Muscle layer of colon (tissue), 2 donors: ENCODE results near the gene TIMM10.

Experiments used
- H3K27ac ChIP-seq: one replicate; pipeline ENCODE4 v1.7.0; 2013; ENCODE audit warnings: low read depth, mild to moderate bottlenecking, low read length, moderate library complexity
- H3K27me3 ChIP-seq, 2 donors: one replicate each; pipeline ENCODE4 v1.7.0; 2013; ENCODE audit warnings: low read length in 2 of 2, mild to moderate bottlenecking in 2 of 2; ENCODE audit not compliant: insufficient read depth in 2 of 2, control insufficient read depth in 1 of 2
- H3K36me3 ChIP-seq: one replicate; pipeline ENCODE4 v1.7.0; 2013; ENCODE audit warnings: mild to moderate bottlenecking, low read length; ENCODE audit not compliant: insufficient read depth
- H3K4me1 ChIP-seq: one replicate; pipeline ENCODE4 v1.7.0; 2013; ENCODE audit warnings: mild to moderate bottlenecking, low read length; ENCODE audit not compliant: insufficient read depth
- H3K4me3 ChIP-seq, 2 donors: one replicate each; pipeline ENCODE4 v1.7.0; 2013; ENCODE audit warnings: low read length in 2 of 2, low read depth in 1 of 2, mild to moderate bottlenecking in 1 of 2, moderate library complexity in 1 of 2
- H3K9ac ChIP-seq: one replicate; pipeline ENCODE4 v1.7.0; 2013; ENCODE audit warnings: low read length
- H3K9me3 ChIP-seq: one replicate; pipeline ENCODE4 v1.7.0; 2013; ENCODE audit warnings: mild to moderate bottlenecking, low read length
- donor health status: abdominal sarcoma.
- donor health status: Adenocarcinoma of cecum.

Gene TIMM10

DNA sequence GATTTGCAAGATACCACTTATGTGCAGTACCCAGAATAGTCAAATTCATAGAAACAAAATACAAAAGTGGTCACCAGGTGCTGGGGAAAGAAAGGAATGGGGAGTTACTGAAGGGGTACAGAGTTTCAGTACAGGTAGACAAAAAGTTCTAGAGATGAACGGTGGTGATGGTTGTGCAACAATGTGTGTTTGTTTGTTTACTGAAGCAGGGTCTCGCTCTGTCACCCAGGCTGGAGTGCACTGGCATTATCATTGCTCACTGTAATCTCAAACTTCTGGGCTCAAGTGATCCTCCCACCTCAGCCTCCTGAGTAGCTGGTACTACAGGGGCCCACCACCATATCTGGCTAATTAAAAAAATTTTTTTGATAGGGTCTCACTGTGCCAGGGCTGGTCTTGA lies 24.8 kb upstream of the TIMM10 start:
- H3K9ac ChIP-seq: no peak overlapping the region
- no peaks in the 10 kb centered on the region for H3K4me1 ChIP-seq
- H3K36me3 ChIP-seq: peaks cover 70% of the 10 kb centered on the region
- no peaks in the 10 kb centered on the region for H3K9me3 ChIP-seq
- H3K4me3 ChIP-seq: no peak overlapping the region
- H3K27me3 ChIP-seq: no peaks in the 10 kb centered on the region
- H3K27ac ChIP-seq: no peak overlapping the region

DNA sequence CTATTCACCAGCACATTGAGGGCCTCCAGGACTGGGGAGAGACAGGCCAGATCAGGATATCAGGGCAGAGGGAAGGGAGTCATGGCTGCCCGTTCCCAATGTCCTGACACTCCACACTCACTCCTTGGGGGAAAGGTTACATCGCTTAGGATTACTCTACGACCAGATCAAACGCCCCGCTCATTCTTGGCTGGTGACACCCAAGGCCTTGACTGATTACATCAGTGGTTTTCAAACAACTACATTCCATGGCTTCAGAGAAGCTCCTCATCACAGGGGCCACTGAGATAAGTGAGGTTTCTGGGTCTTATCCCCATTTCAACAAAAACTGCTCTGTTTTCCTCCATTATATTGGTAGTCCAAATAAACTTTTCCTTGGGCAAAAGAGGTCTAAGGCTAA lies 21.9 kb upstream of the TIMM10 start:
- no peak overlapping the region for H3K27ac ChIP-seq
- no peak overlapping the region for H3K9ac ChIP-seq
- H3K9me3 ChIP-seq: no peaks in the 10 kb centered on the region
- H3K4me1 ChIP-seq: no peaks in the 10 kb centered on the region
- no peak overlapping the region for H3K4me3 ChIP-seq
- peaks cover 69% of the 10 kb centered on the region for H3K36me3 ChIP-seq
- H3K27me3 ChIP-seq: no peaks in the 10 kb centered on the region

DNA sequence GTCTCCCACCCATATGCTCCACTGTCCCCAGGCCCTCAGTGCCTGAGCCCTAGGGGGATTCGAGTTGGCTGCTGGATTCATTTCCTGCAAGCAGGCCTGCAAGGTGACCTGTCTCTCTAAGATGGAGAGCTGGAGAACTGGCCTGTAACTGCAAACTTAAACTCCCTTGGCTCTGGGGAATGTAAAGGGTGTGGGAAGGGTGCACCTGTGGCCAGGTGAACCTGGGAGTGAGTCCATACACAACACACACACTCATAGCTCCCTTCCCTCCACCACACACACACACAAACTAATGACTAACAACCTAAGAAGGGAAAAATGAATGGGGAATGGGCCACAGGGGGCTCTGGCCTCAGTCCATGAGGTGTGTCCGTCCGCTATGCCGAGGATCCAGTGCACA lies 21.4 kb upstream of the TIMM10 start:
- Histone ChIP-seq H3K9me3 (no peaks in the 10 kb centered on the region), H3K4me1 (no peaks in the 10 kb centered on the region), H3K27me3 (no peaks in the 10 kb centered on the region), H3K4me3 (no peak overlapping the region), H3K27ac (no peak overlapping the region), H3K36me3 (peaks cover 64% of the 10 kb centered on the region), H3K9ac (no peak overlapping the region)

GRCh38 chr11:57549983-57550382 lies 19.4 kb upstream of the TIMM10 start:
- Histone ChIP-seq H3K27me3 (no peaks in the 10 kb centered on the region), H3K36me3 (peaks cover 50% of the 10 kb centered on the region), H3K9me3 (no peaks in the 10 kb centered on the region), H3K27ac (no peak overlapping the region), H3K4me3 (no peak overlapping the region), H3K4me1 (no peaks in the 10 kb centered on the region), H3K9ac (no peak overlapping the region)

- H3K36me3 ChIP-seq: peaks cover 32% of the 10 kb centered on the region
- H3K9ac ChIP-seq: no peak overlapping the region
- no peak overlapping the region for H3K27ac ChIP-seq
- no peak overlapping the region for H3K4me3 ChIP-seq
- no peaks in the 10 kb centered on the region for H3K4me1 ChIP-seq
- no peaks in the 10 kb centered on the region for H3K27me3 ChIP-seq
- no peaks in the 10 kb centered on the region for H3K9me3 ChIP-seq
Observed at GRCh38 chr11:57547854-57548377, 17.4 kb upstream of the TIMM10 start.

- no peaks in the 10 kb centered on the region for H3K9me3 ChIP-seq
- peaks cover 24% of the 10 kb centered on the region for H3K36me3 ChIP-seq
- no peak overlapping the region for H3K4me3 ChIP-seq
- H3K27me3 ChIP-seq: no peaks in the 10 kb centered on the region
- H3K4me1 ChIP-seq: no peaks in the 10 kb centered on the region
- H3K27ac ChIP-seq: no peak overlapping the region
- H3K9ac ChIP-seq: no peak overlapping the region
Observed at GRCh38 chr11:57546869-57547475, 16.4 kb upstream of the TIMM10 start.

DNA sequence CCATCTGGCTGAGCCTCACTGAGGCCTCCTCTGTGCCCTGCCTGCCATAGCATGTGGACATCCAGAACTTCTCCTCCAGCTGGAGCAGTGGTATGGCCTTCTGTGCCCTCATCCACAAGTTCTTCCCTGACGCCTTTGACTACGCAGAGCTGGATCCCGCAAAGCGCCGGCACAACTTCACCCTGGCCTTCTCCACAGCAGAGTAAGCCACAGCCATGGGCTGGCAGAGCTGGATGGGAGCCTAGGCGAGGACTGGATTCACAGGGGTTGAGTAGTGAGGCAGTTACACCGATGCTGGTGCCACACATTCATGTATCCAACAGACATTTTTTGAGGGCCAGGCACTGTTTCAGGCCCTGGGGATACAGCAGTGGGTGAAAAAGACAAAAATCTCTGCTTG lies 15.9 kb upstream of the TIMM10 start:
- no peak overlapping the region for H3K9ac ChIP-seq
- no peaks in the 10 kb centered on the region for H3K4me1 ChIP-seq
- H3K36me3 ChIP-seq: peaks cover 18% of the 10 kb centered on the region
- H3K27ac ChIP-seq: no peak overlapping the region
- no peaks in the 10 kb centered on the region for H3K9me3 ChIP-seq
- no peak overlapping the region for H3K4me3 ChIP-seq
- no peaks in the 10 kb centered on the region for H3K27me3 ChIP-seq

DNA sequence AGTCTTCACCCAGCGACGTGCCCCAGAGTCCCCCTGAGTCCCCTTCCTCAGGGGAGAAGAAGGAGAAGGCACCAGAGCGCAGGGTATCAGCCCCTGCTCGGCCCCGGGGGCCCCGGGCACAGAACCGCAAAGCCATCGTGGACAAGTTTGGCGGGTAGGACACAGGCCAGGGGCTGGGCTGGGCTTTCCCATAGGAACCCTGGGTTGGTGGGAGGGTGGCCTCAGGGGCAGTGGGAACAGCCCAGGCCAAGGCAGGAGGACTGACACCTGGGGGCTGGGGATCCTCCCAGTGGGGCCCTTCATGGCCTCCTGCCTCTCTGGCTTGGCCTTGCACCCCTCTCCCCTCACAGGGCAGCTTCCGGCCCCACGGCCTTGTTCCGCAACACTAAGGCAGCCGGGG lies 15.3 kb upstream of the TIMM10 start:
- Histone ChIP-seq H3K27me3 (no peaks in the 10 kb centered on the region), H3K4me1 (no peaks in the 10 kb centered on the region), H3K4me3 (no peak overlapping the region), H3K36me3 (peaks cover 16% of the 10 kb centered on the region), H3K9me3 (no peaks in the 10 kb centered on the region), H3K9ac (no peak overlapping the region), H3K27ac (no peak overlapping the region)

DNA sequence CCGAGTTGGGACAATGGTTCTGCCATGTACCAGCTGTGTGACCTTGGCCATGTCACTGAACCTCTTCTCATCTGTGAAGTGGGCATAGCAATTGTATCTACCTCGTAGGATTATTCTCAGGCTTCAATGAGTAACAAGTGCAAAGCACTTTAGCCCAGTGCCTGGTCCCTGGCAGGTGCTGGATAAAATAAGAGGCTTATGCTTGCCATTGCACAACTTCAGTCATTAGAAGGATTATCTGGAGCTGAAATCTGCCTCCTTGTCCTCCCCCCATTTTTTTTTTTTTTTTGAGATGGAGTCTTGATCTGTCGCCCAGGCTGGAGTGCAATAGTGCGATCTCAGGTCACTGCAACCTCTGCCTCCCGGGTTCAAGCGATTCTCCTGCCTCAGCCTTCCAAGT lies 14.0 kb upstream of the TIMM10 start:
- H3K9ac ChIP-seq: no peak overlapping the region
- H3K9me3 ChIP-seq: no peaks in the 10 kb centered on the region
- no peak overlapping the region for H3K27ac ChIP-seq
- H3K36me3 ChIP-seq: peaks cover 3% of the 10 kb centered on the region
- H3K4me3 ChIP-seq: no peak overlapping the region
- no peaks in the 10 kb centered on the region for H3K4me1 ChIP-seq
- no peaks in the 10 kb centered on the region for H3K27me3 ChIP-seq

DNA sequence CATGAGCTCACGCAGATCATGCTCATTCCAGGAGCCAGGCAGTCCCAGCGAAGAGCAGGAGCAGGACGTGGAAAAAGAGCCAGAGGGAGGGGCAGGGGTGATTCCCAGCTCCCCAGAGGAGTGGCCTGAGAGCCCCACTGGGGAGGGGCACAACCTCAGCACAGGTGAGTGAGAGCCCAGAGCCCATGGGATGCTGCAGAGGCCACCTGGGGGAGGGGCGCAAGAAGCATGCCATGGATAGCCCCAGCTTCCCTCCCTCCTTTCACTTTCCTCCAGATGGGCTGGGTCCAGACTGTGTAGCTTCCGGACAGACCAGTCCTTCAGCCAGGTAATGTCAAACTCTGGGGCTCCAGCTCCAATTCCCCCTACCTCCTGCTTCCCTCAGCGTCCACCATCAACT lies 13.0 kb upstream of the TIMM10 start:
- Histone ChIP-seq H3K27ac (no peak overlapping the region), H3K9me3 (no peaks in the 10 kb centered on the region), H3K4me3 (no peak overlapping the region), H3K36me3 (no peaks in the 10 kb centered on the region), H3K4me1 (no peaks in the 10 kb centered on the region), H3K27me3 (no peaks in the 10 kb centered on the region), H3K9ac (no peak overlapping the region)

DNA sequence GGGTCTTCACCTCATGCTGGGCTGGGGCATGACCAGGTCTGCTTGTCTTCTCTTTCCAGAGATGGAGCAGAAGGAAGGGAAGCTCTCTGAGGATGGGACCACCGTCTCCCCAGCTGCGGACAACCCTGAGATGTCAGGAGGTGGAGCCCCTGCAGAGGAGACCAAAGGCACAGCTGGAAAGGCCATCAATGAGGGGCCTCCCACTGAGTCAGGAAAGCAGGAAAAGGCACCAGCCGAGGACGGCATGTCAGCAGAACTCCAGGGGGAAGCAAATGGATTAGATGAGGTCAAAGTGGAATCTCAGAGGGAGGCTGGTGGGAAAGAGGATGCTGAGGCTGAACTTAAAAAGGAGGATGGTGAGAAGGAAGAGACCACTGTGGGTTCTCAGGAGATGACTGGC lies 12.0 kb upstream of the TIMM10 start:
- Histone ChIP-seq H3K27me3 (no peaks in the 10 kb centered on the region), H3K9ac (no peak overlapping the region), H3K27ac (no peak overlapping the region), H3K9me3 (no peaks in the 10 kb centered on the region), H3K4me1 (no peaks in the 10 kb centered on the region), H3K4me3 (no peak overlapping the region), H3K36me3 (no peaks in the 10 kb centered on the region)

GRCh38 chr11:57541169-57541568 lies 10.6 kb upstream of the TIMM10 start:
- Histone ChIP-seq H3K9ac (no peak overlapping the region), H3K27me3 (no peaks in the 10 kb centered on the region), H3K27ac (no peak overlapping the region), H3K4me1 (no peaks in the 10 kb centered on the region), H3K4me3 (no peak overlapping the region), H3K9me3 (no peaks in the 10 kb centered on the region), H3K36me3 (no peaks in the 10 kb centered on the region)
